HG03039 (cell line): Measurements from ENCODE around the gene CFAP47.
"Not testable (repeated sequence)": the region's sequence is repeated elsewhere in the genome, so short reads cannot be mapped to it uniquely, and the experiment has no call there.

Experiments
- ATAC-seq: cut with Tn5 transposase; IDR thresholded peaks from one replicate; pipeline ENCODE4 v1.9.1; 2021; ENCODE audit warnings: mild to moderate bottlenecking, moderate library complexity; ENCODE audit not compliant: unreplicated experiment

CFAP47 gene

GRCh38 chrX:36234840-36235528 lies 315.4 kb downstream of the CFAP47 start:
- not testable (repeated sequence) for ATAC-seq

DNA sequence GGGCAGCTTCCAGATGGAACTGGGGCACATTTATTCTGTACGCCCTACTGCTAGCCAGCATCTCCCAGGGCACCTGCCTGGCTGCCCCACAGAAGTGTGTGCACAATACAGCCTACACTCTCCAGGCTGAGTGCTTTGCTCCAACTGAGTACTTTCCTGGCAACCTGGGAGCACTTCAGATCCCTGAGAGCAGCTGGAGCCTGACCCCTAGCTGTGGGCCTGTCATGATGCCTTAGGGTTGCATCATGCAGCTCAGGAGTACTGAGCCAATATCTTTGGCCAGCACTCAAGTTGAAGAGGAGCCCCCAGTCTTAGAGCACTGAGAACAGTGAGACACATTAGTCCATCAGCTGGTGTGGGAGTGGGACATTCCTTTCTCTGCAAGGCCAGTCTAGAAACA lies 321.9 kb downstream of the CFAP47 start:
- no peak for ATAC-seq

- ATAC-seq = no peak
Measured at GRCh38 chrX:36266155-36266554, 346.6 kb downstream of the CFAP47 start.

DNA sequence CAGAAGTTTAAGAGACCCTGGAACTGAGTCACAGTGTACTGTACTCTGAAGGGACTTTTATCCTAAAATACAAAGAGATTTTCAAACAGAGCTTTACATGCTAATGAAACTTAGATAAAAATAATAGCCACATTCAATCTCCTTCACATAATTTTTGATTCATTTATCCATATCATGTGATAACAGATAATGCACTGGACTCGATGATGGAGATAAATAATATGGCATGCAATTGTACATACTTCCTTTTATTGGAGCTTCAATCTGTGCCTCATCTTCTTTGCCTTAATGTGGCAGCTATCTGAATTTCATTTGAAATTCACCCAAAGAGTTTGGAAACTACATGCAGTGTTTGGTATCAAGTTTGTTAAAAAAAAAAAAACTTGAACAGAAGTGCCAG lies 390.6 kb downstream of the CFAP47 start:
- no peak for ATAC-seq

DNA sequence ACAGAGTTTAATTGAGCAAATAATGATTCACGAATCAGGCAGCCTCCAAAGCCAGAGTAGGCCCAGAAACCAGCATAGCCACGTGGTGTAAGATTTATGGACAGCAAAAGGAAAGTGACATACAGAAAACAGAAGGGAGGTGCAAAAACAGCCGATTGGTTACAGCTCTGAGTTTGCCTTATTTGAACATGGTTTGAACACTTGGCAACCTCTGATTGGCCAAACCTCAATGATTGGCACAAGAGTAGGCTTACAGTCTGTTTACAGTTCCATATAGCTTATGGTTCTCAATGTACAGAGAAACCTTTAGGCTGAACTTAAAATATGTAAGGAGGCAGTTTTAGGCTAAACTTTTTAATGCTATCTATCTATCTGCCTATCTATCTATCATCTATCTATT lies 394.8 kb downstream of the CFAP47 start:
- no peak for ATAC-seq

GRCh38 chrX:36334572-36334971 lies 415.0 kb downstream of the CFAP47 start:
- ATAC-seq = no peak

DNA sequence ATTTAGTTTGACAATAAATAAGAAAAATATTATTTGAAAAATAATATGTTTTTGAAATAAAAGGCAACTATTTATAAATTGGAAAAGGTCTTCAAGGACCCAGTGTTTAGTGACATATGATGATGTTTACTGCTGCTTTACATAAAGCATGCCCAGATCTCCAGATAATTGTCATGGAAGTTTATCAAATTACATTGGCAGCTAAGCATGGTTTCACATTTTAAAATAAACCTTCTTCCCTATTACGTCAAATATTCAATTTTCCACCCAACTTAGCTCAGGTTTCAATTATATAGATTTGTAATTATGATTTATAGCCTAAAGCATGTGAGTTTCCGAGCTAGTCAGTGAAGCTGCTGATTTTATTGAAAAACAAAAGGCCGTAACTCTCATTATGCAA lies 417.2 kb downstream of the CFAP47 start:
- no peak for ATAC-seq

- no peak for ATAC-seq
Measured at GRCh38 chrX:36344301-36344700, 424.8 kb downstream of the CFAP47 start.

DNA sequence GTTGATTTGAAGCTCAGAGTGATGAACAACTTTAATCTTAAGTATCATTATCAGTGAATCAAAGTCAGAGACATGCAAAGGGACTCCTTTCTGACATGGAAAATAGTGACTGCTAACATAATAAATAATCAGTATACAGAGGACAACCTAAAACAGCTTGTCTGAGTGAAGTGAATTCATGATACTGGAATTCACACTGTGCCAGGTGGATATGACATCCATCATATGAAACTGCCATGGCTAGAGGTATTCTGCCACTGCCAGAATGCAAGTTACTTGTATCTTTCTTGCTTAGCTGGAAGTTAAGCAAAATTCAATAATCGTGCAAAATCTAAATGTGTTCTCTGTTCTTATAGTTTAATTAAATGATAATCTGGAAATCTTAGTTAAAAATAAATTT lies 429.0 kb downstream of the CFAP47 start:
- no peak for ATAC-seq

- ATAC-seq = no peak
Measured at GRCh38 chrX:36357855-36358254, 438.3 kb downstream of the CFAP47 start.

DNA sequence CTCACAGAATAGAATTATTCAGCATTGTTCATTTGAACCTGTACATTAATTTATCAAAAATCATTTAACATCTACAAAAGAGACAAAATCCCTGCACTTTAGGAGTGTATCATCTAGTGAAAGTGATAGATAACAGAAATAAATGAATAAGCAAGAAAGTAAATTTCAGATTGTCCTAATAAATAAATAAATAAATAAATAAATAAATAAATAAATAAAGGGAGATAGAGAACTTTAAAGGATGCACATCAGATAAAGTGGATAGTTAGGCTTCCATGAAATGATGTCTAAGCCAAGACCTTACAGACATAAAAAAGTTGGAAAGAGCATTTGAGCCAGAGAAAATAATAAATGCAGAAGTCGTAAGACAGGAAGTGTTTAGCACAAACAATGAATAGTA lies 444.7 kb downstream of the CFAP47 start:
- ATAC-seq = no peak

DNA sequence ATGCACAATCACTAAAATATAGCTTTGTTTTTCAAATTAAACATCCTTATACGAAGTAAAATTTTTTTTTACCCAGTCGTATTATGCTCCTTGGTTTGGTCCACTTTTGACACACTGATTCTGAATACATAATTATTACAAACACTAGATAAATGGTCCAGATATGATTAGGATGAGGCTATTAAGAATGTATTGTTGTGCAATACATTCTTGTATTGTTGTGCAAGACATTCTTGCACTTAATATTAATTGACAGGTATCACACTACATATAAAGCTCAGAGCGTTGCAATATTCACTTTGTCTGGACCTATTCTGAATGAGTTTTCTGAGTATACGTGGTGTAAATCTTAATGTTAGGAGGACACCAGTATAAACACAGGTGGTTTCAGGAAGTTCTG lies 464.0 kb downstream of the CFAP47 start:
- ATAC-seq = no peak

DNA sequence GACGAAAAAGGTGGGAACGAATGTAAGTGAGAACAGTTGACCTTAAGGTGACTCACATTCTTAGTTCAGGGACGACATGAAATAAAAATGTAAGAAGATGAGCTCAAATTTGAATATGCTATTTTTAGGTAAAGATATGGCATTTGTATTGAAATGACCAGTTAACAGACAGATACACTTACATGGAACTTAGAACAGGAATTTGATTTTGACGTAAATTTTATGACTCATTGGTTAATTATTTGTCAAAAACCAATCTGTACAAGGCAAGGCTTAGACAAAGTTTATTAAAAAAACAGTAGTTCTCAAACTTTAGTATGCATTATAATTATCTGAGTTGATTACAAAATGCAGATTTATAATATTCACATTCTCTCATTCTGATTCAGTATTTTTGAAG lies 469.4 kb downstream of the CFAP47 start:
- no peak for ATAC-seq

DNA sequence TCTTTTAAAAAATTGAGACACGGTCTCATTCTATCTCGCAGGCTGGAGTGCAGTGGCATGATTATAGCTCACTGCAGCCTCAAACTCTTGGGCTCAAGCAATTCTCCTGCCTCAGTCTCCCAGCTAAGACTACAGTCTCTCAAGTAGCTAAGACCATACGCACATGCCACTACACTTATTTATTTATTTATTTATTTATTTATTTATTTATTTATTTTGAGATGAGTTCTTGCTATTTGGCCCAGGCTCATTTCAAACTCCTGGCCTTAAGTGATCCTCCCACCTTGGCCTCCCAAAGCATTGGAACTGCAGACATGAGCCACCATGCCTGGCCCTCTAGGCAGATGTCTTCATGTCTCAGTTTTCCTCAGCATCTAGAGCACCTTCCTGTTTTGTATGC lies 482.2 kb downstream of the CFAP47 start:
- no peak for ATAC-seq

DNA sequence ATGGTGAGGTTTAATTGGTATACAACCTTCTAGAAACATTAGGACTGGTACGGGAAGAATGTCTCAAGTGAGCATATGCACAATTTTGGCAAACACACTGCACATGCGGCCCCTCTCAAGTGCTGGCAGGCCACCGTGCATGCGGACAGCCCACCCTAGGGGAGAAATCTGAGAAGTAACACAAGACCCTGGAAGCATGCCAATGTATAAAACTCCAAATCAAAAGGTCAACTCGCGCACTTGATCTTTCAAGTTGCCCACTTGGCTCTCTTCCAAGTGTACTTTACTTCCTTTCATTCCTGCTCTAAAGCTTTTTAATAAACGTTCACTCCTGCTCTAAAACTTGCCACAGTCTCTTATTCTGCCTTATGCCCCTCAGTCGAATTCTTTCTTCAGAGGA lies 488.3 kb downstream of the CFAP47 start:
- no peak for ATAC-seq

GRCh38 chrX:36414056-36414455 lies 494.5 kb downstream of the CFAP47 start:
- no peak for ATAC-seq

GRCh38 chrX:36422368-36422767 lies 502.8 kb downstream of the CFAP47 start:
- ATAC-seq = no peak

DNA sequence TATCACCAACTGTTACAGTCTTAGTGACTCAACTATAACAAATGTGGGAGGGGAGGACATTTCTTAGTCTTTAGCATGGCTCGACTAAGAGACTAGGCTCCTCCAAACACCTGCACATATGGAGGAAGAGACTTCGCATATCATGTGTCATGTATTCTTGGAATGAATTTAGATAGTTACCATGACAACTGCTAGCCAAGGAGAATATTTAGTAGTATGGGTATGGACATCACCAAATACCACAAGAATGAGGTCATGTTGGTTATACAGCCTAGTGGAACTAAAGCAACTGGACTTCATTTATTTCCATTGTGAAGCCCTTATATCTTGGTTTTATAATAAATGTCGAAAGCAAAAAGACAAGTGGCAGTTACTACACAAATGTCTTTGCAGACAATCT lies 512.3 kb downstream of the CFAP47 start:
- ATAC-seq = no peak

GRCh38 chrX:36434522-36434921 lies 515.0 kb downstream of the CFAP47 start:
- no peak for ATAC-seq
